MG63 (cell line): ENCODE data around the gene ARSI. TPM values are rescaled to one million over a fixed set of nuclear protein-coding genes. Genes with fewer than 3 reads are reported as not detected.

Experiments used
- DNase-seq: peaks from one replicate; pipeline ENCODE4 v3.0.0-alpha.2; 2020
- H3K27me3 ChIP-seq: fragments of 250-450 bp; sonication (Bioruptor Pico); 2 replicates; pipeline ENCODE4 v1.5.1; 2020; ENCODE audit warnings: mild to moderate bottlenecking, moderate library complexity
- H3K36me3 ChIP-seq: fragments of 250-450 bp; sonication (Bioruptor Pico); 2 replicates; pipeline ENCODE4 v1.5.1; 2020; ENCODE audit warnings: mild to moderate bottlenecking, moderate library complexity
- H3K4me3 ChIP-seq: fragments of 250-450 bp; sonication (Bioruptor Pico); 2 replicates; pipeline ENCODE4 v1.5.1; 2020; ENCODE audit warnings: mild to moderate bottlenecking, moderate library complexity
- H3K9me3 ChIP-seq: fragments of 250-450 bp; sonication (Bioruptor Pico); 2 replicates; pipeline ENCODE4 v1.5.1; 2020; ENCODE audit warnings: mild to moderate bottlenecking, moderate library complexity
- total RNA-seq: library from RNA; depleted of rRNA; stranded (reverse); fragments of >200 nt; shearing (Covaris generic); gene quantifications from 2 replicates; pipeline ENCODE4 v1.2.3, GENCODE V29; 2014; ENCODE audit warnings: low replicate concordance

ARSI gene
- total RNA-seq, 1 experiment from 2014 or later, result 45.4 TPM

DNA sequence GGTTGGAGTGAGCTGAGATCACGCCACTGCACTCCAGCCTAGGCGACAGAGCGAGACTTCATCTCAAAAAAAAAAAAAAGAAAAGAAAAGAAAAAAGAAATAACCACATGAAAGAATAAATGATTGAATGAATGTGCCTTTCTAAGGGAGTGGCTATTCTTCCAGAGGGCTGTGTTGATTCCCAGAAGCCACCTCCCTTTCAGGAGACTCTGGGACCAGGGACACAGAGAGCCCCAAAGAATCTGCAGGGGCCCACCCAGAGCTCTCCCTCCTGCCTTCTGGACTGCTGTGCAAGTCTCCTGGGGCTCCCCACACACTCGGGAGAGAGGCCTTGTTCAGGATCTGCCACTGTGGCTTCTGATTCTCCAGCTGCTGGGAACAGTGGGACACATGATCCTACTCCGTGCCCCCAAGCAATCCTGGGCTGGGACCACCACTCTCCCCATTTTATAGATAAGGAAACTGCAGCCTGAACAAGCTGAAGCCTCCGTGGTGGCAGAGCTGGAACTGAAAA is 36.8 kb downstream of the ARSI start:
- no peak overlapping the region for H3K4me3 ChIP-seq
- no peaks in the 10 kb centered on the region for H3K27me3 ChIP-seq
- no peaks in the 10 kb centered on the region for H3K9me3 ChIP-seq
- no peaks in the 10 kb centered on the region for H3K36me3 ChIP-seq
- no peak for DNase-seq

DNA sequence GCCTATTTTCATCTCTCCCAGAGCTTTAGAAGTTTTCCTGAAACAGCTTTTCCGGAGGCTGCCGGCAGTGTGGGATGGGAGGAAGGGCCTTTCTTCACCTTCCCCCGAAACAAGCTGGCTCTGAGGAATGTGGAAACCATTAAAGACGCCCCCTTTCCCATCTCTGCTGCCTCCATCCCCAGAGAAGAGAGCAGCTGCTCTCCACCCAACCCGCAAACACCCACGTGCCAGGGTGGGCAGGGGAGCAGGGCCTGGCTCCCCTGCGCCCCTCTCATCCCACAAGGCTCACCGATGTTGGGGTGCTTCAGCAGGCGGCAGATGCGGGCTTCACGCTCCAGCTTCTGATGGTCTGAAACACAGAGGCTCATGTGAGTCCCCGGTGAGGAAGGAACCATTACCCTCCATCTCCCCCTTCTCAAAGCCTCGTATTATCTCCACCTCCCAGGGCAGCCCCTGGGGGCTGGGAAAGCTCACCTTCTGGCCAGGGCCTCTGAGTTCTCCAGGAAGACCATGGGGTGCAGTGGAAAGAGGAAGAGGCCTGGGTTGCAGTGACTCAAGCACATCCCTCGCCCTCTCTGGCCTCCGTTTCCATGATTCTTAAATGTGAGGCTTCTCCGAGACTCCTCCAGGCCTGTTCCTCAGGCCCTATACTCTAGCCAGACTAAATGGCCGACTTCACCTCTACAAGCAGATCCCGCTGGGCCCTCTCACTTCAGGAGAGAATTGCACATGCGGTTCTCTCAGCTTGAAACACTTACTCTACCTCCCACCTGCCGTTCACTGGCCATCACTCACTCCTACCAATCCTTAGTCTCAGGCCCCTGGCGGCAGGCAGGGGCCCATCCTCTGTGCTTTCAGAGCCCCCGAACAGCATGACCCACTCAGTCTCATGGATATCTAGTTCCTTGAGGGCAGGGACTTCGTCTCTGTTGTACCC is 37.8 kb downstream of the ARSI start:
- DNase-seq, result no peak

DNA sequence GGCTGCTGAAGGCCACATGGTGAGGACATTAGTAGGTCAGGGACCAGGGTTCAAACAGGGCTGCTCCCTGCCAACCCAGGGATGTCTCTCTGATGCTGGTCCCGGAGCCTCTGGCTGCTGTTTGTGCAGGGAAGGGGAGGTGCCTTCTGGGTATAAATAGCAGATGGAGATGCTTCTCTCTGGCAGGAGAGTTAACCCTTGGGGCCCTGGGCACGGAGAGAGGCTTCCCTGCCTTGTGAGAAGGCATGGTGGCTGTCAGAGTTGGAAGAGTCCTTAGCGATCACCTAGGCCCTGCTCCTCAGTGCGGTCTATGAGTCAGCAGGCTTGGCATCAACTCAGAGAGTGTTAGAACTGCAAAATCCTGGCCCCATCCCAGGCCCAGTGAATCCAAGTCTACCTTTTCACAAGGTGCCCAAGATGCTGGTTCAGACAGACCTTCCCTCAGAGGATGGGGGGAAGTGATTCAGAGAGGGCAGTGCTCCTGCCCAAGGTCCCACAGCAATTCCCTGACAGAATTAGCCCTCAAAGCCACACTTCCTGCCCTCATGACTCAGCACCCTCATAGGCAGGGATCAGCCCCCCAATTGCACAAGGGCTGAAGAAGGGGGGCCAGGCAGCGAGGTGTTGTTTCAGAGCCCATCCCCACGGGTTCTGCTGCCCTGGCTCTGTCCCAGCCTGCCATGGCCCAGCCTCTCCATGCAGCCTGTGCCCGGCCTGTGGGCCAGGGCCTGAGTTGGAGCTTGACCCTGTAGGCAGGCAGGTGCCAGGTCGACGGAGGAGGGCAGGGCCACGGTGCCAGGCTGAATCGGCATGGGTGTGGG is 38.7 kb downstream of the ARSI start:
- Histone ChIP-seq H3K36me3 (no peaks in the 10 kb centered on the region), H3K27me3 (no peaks in the 10 kb centered on the region), H3K4me3 (no peak overlapping the region), H3K9me3 (no peaks in the 10 kb centered on the region)
- DNase-seq, result peak; percentile 91

More for the DNA sequence above, 37.8 kb downstream of the ARSI start:
- H3K27me3 ChIP-seq, result no peaks in the 10 kb centered on the region
- no peaks in the 10 kb centered on the region for H3K36me3 ChIP-seq
- H3K9me3 ChIP-seq, result no peaks in the 10 kb centered on the region
- no peak overlapping the region for H3K4me3 ChIP-seq

DNA sequence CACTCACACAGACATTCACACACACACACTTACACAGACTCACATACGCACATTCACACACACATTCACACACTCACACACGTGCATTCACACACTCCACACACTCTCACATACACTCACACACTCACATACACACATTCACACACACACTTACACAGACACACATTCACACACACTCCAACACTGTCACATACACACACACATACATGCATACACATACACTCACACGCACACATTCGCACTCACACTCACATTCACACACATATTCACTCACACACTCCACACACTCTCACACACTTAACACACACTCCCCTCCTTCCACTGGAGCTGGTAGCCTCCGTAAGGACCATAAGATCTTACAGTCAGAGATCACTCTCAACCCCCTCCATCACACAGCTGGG is 39.3 kb downstream of the ARSI start:
- Histone ChIP-seq H3K4me3 (no peak overlapping the region), H3K9me3 (no peaks in the 10 kb centered on the region), H3K36me3 (no peaks in the 10 kb centered on the region), H3K27me3 (no peaks in the 10 kb centered on the region)
- no peak for DNase-seq

DNA sequence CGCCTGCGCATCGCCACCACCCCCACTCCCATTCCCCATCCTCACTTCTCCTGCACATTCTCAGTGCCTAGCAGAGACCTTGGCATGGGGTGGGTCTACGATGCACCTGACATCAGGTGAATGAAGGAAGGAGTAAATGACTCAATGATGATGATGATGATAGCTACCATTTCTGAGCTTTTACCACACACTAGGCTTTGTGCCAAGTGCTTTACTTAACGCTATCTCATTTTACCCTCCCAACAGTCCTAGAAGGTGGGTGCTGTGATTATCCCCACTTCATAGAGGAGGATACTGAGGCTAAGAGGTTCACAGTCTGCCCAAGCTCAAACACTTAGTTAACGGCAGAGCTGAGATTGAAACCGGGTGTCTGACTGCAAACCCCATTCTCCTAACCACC is 40.2 kb downstream of the ARSI start:
- no peaks in the 10 kb centered on the region for H3K27me3 ChIP-seq
- DNase-seq, result no peak
- H3K36me3 ChIP-seq, result no peaks in the 10 kb centered on the region
- H3K4me3 ChIP-seq, result no peak overlapping the region
- no peaks in the 10 kb centered on the region for H3K9me3 ChIP-seq

DNA sequence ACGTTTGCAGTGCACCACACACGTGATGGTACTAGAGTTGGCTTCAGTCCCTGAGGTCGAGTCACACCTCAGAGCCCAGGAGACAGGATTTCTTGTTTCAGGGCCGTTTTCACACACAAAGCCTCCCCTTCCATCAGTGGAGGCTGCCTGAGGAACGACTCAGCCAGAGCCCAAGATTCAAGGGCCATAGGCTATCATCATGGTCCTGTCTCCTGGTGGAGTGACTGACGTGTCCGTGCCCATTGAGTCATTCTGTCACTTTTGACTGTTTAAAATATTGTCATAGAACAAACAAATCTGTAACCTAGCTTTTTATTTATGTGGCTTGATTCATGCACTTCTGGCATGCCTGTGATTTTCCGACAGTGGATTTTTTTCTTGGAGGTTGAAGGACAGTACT is 41.5 kb downstream of the ARSI start:
- no peaks in the 10 kb centered on the region for H3K36me3 ChIP-seq
- H3K27me3 ChIP-seq, result no peaks in the 10 kb centered on the region
- H3K9me3 ChIP-seq, result no peaks in the 10 kb centered on the region
- peak; percentile 27 for DNase-seq
- H3K4me3 ChIP-seq, result no peak overlapping the region

DNA sequence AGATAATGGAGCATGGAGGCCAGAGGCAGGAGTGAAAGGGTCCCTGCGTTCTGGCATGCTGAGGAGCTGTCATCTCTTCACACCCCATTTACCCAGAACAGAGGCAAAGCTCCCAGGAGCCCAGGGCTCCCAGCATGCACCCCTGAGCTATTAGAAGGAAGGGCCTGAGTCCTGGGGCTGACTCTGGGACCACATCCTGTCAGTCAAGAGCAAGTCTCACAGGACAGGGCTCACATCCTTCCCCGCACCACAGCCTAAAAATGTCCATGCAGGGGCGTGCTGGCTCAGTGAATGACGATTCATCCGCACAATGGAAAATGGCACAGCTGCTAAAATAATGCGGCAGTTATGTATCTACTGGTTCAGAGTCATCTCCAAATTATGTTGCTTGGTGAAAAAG is 44.6 kb downstream of the ARSI start:
- Histone ChIP-seq H3K9me3 (no peaks in the 10 kb centered on the region), H3K4me3 (no peak overlapping the region), H3K36me3 (no peaks in the 10 kb centered on the region), H3K27me3 (no peaks in the 10 kb centered on the region)
- no peak for DNase-seq

DNA sequence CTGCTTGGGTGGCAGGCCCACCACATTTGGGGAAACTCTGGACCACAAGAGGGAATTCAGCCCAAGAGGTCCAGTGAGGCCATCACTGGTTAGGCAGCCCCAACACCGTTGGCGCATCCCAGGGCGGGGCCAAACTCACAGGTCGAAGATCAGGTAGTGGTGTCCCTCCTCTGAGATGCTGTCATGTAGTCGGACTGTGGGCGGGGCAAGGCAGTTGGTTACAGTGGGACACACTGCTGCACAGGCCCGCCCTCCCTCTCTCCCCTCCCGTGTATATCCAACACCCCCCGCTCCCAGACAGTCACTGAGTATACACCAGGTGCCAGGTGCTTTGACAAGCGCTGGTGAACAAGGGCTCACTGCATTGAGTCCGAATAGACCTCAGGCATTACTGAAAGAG is 45.3 kb downstream of the ARSI start:
- Histone ChIP-seq H3K4me3 (no peak overlapping the region), H3K27me3 (no peaks in the 10 kb centered on the region), H3K9me3 (no peaks in the 10 kb centered on the region), H3K36me3 (no peaks in the 10 kb centered on the region)
- DNase-seq, result no peak

DNA sequence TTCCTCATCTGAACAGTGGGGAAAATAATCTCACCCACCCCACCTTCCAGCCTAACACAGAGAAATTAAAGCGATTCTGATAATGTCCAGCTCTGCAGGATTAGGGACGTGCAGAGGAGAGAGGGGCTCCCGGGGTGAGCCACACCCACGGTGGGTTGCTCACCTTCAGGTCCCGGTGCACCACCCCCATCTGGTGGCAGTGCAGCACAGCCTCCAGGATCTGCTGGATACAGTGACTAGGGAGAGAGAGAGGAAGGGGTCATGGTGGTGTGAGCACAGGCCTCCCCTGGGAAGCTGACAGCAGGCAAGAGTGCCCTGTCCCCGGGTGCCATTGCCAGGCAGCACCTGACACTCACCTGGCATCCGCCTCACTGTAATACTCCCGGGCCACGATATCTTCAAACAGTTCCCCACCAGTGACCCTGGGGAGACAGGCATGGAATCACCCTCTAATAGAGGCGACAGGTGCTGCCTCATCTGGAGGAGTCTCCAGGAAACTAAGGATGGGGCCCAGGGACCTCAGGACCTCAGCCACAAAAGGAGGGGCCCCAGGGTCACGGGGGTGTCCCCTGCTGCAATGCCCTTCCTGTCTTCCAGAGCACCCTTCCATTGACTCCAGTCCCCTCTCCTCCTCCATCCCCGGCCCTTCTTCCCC is 46.2 kb downstream of the ARSI start:
- Histone ChIP-seq H3K9me3 (no peaks in the 10 kb centered on the region), H3K36me3 (no peaks in the 10 kb centered on the region), H3K4me3 (no peak overlapping the region), H3K27me3 (no peaks in the 10 kb centered on the region)
- DNase-seq, result no peak

DNA sequence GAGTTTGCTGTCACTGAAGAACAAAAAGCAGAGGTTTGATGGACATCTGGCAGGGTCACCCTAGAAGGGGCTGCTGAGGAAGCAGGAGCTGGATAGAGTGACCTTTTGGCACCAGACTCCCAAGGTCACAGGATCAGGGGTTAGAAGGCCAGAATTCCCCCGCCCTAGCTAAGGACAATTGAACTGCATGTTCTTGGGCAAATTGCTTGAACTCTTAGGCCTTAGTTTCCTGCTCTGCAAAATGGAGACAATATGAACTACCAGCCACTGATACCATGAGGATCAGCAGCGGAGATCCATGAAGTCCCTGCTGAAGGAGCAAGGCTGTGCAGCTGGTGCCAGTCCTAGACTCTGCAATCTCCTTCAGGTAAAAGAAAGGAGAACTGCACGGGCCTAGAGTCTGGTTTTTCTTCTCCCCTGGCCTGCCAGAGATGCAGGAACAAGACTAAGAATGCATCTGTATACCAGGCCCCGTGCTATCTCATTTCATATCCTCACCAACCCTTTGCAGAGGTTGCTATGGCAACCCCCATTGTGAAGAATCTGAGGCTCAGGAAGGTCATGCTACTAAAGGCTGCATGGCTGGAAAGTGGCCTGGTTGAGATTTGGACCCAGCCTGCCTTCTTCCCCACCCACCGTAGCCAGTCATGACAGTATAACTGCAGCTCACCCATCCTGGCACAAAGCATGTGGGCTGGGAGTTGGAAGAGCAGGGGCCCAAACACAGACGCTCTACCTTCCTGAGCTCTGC is 46.9 kb downstream of the ARSI start:
- no peaks in the 10 kb centered on the region for H3K36me3 ChIP-seq
- H3K9me3 ChIP-seq, result no peaks in the 10 kb centered on the region
- no peak overlapping the region for H3K4me3 ChIP-seq
- no peaks in the 10 kb centered on the region for H3K27me3 ChIP-seq
- DNase-seq, result no peak

DNA sequence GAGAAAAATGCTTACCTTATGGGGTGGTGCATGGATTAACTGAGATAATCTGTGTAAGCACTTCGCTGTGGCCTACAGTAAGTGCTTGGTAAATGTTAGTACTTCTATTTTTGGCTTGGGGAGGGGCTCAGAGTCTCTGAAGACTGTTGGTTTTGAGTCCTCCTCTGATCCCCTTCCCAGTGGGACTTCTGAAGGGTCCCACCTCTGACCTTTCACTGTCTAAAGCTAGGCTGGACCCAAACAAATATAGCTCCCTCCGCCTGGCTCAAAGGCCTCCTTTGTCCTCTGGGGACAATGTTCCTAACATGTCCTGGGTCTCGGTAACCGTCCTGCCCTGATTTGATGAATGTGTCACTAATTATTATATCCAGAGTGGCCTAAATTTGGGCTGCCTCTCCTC is 47.9 kb downstream of the ARSI start:
- no peak for DNase-seq
- Histone ChIP-seq H3K9me3 (no peaks in the 10 kb centered on the region), H3K27me3 (no peaks in the 10 kb centered on the region), H3K36me3 (no peaks in the 10 kb centered on the region), H3K4me3 (no peak overlapping the region)

DNA sequence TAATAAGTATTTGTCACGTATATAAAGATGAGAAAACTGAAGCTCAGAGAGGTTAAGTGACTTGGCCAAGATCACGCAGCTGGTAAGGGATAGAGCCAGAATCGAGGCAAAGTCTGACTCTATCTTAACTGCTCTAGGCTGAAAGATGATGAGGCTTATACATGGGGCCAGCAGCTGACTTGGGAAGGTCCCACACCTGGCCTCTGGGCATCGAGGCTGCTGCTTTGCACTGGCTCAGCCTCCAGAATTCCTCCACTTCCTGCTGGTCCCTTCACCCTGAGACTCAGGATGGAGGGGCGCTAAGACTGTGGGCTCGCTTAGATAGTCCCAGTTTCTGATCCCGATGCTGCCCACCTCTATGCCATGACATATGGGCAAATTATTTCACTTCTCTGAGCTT is 48.3 kb downstream of the ARSI start:
- Histone ChIP-seq H3K36me3 (no peaks in the 10 kb centered on the region), H3K4me3 (no peak overlapping the region), H3K27me3 (no peaks in the 10 kb centered on the region), H3K9me3 (no peaks in the 10 kb centered on the region)
- no peak for DNase-seq

DNA sequence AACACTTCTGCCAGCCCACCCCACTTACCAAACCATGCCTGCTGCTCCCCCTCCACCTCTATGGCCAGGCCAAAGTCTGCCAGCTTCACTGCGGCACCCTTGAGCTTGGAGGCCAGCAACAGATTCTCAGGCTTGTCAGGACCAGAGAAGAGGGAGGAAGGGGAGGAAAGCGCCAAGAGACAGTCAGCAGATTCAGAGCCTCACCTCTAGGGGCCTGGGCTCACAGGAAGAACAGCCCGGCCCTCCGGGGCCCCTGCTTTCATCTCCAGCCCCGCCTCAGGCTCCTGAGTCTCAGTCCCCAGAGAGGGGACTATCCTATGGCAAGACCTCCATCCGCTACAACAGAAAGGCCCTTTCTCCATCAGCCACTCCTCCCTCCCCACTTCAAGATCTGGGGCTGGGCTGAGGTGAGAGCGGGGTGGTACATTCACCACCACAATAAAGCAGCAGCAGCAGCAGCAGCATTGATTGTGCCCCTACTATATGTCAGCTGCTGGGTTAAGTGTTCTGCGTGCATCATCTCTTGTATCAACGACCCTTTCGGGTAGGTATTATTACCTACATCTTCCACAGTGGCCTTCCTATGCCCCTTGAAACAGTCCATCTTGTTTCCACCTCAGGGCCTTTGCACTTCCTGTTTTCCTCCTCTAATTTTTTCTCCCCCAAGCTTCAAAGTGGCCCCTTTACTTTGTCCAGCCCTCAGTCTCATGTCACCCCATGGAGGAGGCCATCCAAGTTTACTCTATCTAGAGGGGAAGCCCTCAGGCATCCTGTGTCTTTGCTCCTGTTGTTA is 49.1 kb downstream of the ARSI start:
- Histone ChIP-seq H3K4me3 (no peak overlapping the region), H3K36me3 (no peaks in the 10 kb centered on the region), H3K9me3 (no peaks in the 10 kb centered on the region), H3K27me3 (no peaks in the 10 kb centered on the region)
- no peak for DNase-seq

DNA sequence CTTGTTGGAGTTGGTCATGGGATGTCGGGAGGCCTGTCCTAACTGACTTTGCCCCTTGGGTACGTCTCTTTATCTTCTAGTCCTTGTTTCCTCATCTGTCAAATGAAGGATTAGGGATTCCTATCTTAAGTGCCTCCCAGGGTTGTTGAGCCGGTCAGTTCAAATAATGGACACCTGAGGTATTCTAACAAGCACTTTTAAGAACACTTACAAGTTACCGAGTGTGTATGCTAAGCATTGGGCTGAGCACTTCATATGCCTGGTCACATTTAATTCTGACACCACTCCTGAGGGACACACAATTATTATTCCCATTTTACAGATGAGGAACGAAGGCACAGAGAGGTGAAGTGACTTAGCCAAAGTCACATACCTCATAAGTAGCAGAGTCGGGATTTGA is 50.2 kb downstream of the ARSI start:
- DNase-seq, result no peak
- no peaks in the 10 kb centered on the region for H3K9me3 ChIP-seq
- no peak overlapping the region for H3K4me3 ChIP-seq
- H3K27me3 ChIP-seq, result no peaks in the 10 kb centered on the region
- no peaks in the 10 kb centered on the region for H3K36me3 ChIP-seq

DNA sequence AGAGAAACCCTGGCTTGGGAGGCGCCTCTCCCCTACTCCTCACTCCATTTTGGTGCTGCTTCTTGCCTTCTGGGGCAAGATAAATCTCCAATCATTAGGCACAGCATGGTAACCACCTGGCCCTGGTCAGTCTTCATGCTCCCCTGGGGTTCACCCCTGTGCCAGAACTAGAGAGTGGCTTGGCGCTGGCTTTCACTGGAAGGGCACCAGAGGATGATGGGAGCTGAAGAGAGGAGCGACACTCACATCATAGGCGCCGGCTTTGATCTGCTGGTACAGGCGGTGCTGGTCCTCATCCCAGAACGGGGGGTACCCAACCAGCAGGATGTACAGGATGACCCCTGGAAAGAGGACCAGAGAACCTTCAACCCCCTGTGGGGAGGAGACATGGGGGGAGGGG is 51.2 kb downstream of the ARSI start:
- no peak overlapping the region for H3K4me3 ChIP-seq
- H3K9me3 ChIP-seq, result no peaks in the 10 kb centered on the region
- no peak for DNase-seq
- no peaks in the 10 kb centered on the region for H3K36me3 ChIP-seq
- no peaks in the 10 kb centered on the region for H3K27me3 ChIP-seq

DNA sequence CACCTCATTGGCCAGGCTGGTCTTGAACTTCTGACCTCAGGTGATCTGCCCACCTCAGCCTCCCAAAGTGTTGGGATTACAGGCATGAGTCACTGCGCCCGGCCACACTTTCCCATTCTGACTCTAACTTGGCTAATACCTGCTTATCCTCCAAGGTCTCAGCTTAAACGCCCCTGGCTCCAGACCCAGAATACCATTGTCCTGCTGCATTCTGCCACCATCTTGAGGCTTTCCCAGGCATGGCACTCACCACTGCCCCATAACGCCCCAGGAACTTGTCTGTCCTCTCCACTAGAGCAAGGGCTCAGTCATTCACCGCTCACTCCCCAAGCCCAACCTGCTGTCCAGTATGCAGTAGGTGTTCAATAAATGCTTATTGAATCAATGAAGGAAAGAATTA is 53.0 kb downstream of the ARSI start:
- H3K36me3 ChIP-seq, result no peaks in the 10 kb centered on the region
- no peak overlapping the region for H3K4me3 ChIP-seq
- no peaks in the 10 kb centered on the region for H3K9me3 ChIP-seq
- no peaks in the 10 kb centered on the region for H3K27me3 ChIP-seq
- no peak for DNase-seq
